T-helper 9 cell (primary cell): Measurements from ENCODE around the gene TRNP1.
"Not testable (repeated sequence)": the region's sequence is repeated elsewhere in the genome, so short reads cannot be mapped to it uniquely, and the experiment has no call there.

ENCODE experiments used
- DNase-seq: peaks from one replicate; pipeline ENCODE4 v3.0.0-alpha.2; 2020
- total RNA-seq, 2 donors: gene quantifications; one replicate each; lab custom pipeline; 2026; lab: John Stamatoyannopoulos, UW

TRNP1 gene, protein sequence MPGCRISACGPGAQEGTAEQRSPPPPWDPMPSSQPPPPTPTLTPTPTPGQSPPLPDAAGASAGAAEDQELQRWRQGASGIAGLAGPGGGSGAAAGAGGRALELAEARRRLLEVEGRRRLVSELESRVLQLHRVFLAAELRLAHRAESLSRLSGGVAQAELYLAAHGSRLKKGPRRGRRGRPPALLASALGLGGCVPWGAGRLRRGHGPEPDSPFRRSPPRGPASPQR
- 0.21 to 0.72 reads per million in 2 donors for total RNA-seq

DNA sequence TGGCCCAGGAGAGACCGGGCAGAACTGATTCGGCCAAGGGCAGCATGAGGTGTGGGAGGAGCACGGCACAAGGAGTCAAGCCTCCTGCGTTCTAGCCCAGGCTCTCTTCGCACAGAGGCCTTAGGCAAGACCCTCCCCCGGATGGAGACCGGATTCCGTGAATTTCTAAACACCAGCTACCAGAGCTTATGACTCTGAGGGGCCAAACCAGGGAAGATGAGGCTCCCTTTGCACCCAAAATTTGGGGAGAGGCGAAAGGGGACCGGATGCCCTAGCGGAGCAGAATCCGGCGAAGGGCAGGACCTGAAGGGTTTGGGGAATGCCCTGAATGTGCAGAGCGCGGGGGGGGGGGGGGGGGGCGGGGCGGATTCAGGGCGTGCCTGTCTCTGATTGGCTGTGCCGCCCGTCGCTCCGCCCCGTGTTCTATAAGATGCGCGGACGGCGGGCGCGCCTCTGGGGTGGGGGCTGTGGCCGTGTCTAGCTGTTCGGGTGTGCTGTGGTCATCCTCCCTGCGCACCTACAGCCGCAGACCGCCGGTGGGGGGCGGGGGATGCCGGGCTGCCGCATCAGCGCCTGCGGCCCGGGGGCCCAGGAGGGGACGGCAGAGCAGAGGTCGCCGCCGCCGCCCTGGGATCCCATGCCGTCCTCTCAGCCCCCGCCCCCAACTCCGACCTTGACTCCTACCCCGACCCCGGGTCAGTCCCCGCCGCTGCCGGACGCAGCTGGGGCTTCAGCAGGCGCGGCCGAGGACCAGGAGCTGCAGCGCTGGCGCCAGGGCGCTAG is at the start of gene TRNP1:
TSS of gene TRNP1 (plus strand) at position 456 of the 783 bp plus-strand sequence. CDS start at position 551, 95 bp downstream.
- DNase-seq: peak; percentile 64

DNA sequence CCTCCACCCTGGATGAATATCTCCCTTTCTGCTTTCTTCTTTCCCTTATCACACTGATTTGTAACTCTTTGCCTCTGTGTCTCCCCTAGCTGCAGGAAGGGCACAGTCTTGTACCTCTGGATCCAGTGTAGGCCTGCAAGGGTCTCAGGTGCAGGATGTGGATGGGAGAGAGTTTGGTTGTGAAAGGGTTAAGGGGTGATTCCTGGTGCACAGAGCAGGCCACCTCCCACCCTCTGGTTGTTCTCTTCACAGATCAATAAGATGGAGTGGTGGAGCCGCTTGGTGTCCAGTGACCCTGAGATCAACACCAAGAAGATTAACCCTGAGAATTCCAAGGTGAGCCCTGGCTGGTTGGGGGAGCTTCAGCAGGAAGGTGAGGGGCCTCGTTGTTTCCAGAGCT is 48.4 kb upstream of the TRNP1 start:
- no peak for DNase-seq

DNA sequence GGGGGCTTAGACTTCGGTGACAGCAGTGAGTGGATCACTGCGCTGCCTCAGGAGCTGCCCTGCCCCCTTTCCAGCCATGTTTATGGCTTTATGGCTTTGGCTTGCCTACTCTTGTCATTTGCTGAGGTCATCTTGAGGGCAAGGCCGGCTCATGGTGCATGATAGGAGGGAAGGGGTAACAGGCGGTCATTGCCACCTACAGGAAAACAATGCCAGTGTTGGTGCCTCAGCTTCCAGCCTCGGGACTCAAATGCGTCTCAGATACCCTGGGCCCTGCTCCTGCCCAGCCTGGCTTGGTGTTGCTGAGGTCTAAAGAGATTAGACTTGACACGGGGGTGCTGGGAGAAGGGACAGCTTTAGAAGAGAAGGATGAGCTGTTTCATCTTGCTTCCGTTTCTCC is 47.8 kb upstream of the TRNP1 start:
- DNase-seq: no peak

DNA sequence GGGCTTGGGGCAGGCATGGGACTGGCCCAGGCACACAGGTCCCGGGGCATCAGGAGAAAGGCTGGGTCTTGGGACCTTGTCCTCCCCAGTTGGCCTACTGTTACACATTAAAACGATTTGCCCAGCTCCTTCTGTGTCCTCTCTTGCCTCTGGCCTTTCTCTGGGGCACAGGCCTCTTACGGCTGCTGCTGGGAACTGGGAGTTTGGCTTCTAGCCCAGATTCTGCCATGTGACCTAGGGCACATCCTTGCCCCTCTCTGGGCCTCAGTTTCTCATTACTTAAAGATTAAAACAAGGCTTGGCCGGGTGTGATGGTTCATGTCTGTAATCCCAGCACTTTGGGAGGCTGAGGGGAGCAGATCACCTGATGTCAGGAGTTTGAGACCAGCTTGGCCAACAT is 47.2 kb upstream of the TRNP1 start:
- no peak for DNase-seq

DNA sequence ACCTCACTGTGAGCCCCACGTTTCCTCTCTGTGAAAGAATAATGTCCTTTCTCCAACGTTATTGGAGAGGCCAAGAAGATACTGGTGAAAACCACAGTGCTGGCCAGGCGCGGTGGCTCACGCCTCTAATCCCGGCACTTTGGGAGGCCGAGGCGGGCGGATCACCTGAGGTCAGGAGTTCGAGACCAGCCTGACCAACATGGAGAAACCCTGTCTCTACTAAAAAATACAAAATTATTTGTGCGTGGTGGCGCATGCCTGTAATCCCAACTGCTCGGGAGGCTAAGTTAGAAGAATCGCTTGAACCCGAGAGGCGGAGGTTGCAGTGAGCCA is 44.8 kb upstream of the TRNP1 start:
- DNase-seq: not testable (repeated sequence)

DNA sequence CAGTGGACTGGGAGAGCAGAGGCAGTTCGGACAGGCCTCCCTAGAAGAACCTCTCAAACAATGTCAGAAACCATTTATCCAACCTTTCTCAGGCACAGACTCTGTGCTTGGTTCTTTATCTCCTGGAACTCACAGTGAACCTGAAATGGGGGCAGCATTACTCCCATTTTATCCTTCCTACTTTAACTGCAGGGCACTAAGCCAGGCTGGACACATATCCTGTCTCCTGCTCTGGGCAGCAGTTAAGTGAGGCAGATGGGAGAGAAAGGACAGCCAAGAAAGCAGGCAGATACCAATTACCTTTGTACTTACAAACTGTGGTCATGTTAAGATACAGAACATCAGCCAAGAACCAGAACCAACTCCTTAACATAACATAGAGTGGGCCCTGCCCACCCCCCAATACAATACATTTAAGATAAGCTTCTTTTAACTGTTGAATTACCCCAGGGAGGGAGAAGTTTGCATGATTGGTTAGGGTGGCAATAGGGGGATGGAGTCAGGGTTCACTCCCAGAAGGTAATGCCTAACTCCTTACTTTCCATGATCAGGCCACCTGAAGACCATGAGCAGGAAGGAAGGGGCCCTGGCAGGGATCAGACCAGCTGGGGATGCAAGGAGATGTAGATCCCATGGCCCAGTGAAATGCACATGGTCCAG is 44.1 kb upstream of the TRNP1 start:
- no peak for DNase-seq

DNA sequence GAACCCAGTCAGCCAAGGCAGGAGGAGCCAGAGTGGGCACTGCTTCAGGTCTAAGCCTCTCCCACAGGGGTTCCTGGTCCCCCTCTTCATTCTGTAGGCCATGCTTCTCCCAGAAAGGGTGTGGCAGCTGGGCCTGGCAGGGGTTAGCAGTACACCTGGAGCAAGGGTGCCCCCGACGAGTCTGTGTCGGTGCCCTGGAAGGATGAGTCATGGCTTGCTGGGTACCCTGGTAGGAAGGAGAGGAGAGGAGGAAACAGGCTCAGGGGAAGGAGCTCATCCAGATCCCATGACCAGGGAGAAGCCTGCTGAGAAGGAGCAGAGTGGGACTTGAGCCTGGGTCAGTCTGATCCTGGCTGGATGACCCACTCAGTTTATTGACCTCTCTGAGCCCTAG is 43.6 kb upstream of the TRNP1 start:
- DNase-seq: no peak

DNA sequence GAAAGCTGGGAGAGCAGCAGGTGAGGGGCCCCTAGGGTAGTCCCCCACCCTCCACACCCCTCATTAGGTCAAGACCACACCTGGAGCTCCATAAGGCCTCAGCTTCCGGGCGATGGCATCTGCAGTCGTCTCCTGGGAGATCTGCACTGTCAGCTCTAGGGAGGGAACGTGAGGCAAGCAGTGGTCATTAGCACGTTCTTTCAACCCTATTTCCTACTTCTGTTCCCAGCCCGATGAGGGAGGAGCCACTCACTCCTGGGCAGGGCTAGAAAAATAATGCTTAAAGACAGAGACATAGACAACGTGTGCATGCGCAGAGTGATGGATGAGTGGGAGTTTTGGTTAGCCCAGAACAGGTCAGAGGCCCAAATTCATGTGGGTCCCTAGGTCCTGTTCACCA is 42.9 kb upstream of the TRNP1 start:
- no peak for DNase-seq

DNA sequence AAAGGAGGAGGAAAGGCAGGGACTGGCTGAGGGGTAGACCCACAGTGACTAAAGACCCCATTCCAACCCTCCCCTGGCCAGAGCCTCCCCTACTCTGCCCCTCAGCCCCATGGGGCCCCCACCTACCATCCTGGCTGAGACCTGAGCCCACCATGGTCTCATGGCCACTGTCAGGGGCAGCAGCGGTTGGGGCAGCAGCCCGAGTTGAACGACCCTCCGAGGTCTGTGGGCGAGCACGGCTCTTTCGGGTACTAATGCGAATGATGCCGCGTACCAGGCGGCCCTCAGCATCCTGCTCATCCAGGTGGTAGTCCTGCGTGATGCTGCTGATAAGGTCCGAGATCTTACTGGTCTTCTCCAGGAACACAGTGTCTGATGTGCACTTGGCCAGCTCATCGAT is 42.3 kb upstream of the TRNP1 start:
- DNase-seq: no peak

DNA sequence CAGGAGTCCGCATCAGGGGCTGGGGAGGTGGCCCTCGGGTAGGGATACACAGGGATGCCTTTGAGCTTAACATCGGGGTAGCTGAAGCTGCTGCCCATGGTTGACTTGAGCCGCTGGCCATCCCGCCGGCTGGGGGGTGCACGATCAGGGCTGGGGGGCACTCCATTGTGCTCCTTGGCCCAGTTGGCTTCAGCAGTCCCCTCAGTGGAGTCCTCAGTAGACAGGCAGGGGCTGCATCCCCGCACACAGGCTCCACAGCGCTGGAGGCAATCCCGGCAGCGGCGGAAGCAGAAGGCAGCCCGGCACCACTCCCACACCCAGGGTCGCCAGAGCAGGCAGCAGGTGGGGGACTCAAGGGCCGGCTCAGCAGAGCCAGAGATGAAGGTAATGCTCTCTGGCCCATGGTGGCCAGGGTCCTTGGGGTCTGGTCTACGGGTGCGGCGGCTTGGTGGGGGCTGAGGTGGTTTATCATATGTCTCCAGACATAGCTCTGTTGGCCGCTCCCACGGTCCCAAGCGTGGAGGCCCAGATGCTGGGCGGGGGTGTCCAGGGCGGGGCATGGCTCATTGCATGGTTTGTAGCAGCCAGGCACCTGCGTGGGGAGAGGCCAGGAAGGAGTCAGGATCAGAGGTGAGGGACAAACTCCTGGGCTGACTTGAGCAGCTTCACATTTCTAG is 41.5 kb upstream of the TRNP1 start:
- DNase-seq: no peak

DNA sequence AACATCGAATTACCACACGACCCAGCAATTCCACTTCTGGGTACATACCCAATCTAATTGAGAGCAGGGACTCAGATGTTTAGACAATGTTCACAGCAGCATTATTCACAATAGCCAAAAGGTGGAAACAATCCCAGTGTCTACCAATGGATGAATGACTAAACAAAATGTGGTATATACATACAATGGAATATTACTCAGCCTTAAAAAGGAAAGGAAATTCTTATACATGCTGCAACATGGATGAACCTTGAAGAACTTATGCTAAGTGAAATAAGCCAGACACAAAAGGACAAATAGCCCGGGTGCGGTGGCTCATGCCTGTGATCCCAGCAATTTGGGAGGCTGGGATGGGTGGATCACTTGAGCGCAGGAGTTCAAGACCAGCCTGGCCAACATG is 40.1 kb upstream of the TRNP1 start:
- no peak for DNase-seq

DNA sequence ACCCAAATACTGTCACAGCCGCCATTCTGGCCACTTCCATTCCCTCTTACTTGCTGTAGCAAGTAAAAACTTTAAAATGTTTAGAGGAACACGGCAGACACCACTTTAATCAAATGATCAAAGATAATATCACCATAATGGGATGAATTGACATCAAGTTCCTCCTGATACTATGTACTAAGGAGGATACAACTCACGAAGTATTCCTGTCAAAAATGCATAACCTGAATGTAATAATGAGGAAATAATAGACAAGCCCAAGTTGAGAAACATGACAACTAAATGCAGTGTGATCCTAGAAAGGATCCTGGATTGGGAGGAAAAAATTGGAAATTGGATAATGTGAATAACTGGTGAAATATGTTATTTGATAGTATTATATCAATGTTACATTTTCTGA is 37.2 kb upstream of the TRNP1 start:
- no peak for DNase-seq

DNA sequence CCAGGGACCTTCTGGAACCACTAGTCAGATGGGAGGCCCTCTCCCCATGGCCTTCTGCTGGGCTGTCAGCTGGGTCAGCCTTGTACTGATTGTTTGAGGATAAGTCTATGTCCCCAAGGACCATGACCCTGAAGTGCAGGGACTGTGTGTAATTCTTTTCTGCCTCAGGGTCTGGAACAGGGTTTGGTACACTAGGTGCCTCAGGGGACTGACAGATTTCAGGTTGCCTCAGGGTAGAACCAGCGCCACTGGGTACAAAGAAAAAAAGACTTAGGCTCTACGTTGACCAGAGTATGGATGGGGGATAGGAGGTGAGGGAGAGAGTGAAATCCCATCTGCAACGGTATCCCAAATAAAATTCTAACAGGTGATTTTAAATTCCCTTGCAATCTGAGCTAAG is 36.2 kb upstream of the TRNP1 start:
- DNase-seq: no peak

DNA sequence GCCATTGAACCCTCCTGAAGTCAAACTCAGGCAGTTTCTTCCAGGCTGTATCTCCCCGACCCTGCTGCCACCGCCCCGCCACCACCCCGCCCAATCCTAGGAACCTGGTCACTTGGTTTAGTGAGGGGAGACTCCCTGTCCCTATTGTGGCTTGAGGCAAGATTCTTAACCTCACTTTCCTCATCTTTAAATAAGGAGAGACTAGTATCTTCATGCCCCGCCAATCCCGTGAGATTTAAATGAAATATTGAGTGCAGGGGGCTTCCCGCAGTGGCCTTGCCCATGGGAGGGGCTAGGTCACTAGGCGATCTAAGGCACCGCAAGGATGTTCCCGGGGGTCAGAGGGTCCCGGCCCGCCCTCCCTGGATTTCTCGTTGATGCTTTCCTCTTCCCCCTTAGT is 34.2 kb upstream of the TRNP1 start:
- no peak for DNase-seq

DNA sequence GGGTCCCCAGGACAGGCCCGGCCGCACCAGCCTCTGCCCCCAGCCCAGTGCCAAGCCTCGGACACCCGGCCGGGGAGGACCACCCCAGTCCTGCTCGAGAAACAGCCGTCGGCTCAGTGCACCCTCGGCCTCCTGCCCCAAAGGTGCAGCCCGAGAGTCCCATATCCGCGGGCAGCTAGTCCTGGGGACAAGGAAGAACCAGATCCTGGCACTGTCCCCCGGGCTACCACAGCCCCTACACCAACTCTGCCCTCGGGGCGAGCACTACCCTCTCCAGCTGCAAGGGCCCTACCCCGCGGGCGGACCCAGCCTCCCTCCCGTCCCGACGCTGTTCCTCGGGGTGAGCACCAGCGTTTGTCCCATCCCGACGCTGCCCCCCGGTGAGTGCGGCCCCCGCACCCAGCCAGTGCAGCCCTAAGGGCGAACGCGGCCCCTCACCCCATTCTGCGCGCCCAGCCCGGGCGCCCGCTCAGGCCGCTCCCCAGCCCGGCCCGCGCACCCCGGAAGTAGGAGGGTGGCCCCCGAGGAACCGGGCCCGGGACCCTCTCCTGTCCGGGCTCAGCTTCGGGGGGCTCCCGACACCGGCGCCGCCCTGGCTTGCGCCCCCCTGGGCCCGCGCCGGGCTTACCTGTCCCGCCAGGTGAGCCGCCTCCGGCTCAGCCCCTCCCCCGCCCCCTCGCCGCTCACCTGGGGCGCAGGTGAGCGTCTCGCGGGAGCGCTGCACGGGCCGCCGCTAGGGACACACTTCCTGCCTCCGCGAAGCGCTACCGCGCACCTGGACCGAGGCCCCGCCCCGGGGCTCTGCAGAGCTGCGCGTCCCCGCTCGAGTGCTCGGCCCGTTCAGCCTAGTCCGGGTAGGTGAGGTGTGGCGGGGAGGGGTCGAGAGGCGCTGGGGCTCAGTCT is 33.5 kb upstream of the TRNP1 start, which contains the start of gene KDF1:
TSS of gene KDF1 (minus strand) at position 747 of the 903 bp plus-strand sequence. CDS start 8,088 bp downstream, outside the sequence.
- peak; percentile 55 for DNase-seq

DNA sequence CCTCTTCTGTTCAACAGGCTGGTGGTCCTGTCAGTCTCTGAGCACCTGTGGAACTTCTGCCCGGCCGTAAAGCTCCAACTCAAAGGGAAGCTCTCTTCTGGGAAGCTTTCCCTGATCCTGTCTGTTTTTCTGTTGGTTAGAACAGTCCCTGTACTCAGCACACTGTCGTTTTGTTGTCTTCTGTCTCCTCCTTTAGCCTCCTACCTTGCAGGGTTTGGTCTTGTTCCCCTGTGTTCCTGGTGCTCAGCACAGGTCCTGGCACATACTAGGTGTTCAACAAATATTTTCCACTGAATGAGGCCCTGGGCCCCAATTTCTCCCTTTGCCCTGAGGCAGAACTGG is 32.9 kb upstream of the TRNP1 start:
- no peak for DNase-seq

DNA sequence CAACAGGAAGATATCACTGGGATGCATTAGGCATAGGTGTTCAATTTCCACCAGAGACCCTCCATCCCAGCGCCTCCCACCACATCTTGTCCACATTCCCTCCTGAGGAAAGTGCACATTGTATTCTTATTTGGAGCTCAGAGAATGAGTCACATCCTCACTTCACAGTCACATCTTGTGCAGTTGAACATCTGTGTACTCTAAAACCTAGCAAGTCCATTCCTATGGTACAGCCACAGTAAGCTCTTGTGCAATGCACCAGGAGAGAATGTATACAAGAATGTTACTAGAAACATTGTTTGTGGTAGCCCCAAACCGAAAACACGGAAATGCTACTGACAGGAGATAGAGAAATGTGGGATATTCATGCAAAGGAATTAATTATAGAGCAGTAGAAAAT is 31.7 kb upstream of the TRNP1 start:
- DNase-seq: no peak

DNA sequence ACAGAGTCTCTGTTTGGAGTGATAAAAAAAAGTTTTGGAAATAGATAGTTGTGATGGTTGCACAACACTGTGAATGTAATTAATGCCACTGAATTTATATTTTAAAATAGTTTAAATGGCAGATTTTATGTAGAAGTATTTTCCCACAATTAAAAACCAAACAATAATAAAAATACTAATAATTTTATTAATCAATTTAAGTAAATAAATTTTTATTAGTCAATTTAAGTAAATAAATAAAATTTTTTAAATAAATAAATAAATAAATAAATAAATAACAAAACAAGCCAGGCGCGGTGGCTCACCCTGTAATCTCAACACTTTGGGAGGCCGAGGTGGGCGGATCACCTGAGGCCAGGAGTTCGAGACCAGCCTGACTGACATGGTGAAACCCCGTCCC is 28.3 kb upstream of the TRNP1 start:
- DNase-seq: no peak

DNA sequence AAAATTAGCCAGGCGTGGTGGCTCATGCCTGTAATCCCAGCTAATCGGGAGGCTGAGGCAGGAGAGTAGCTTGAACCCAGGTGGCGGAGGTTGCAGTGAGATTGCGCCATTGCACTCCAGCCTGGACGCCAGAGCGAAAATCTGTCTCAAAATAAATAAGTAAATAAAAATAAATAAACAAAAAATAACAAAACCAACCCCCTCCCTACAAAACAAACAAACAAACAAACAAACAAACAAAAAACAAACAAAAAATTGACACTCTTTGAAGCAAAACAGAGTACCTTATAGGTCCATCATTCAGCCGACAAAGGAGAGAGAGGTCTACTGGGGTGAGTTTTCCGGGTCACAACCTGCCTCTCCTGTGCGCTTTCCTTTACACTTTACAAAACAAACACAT is 27.9 kb upstream of the TRNP1 start:
- no peak for DNase-seq

DNA sequence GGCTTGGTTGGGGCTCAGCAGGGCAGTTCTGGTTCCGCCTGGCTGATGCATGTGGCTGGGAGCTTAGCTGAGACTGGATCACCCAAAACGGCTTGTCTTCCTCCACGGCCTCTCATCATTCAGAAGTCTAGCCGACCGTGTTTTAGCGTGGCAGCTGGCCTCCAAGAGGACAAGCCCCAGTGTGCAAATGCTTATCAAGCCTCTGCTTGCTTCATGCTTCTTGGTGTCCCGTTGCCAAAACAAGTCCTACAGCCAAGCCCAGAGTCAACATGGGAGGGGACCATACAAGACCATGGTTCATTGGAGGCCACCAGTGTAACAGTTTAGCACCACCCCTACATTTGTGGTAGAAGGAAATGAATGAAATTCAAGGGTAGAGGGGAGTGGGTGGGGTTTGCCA is 22.7 kb upstream of the TRNP1 start:
- DNase-seq: no peak

DNA sequence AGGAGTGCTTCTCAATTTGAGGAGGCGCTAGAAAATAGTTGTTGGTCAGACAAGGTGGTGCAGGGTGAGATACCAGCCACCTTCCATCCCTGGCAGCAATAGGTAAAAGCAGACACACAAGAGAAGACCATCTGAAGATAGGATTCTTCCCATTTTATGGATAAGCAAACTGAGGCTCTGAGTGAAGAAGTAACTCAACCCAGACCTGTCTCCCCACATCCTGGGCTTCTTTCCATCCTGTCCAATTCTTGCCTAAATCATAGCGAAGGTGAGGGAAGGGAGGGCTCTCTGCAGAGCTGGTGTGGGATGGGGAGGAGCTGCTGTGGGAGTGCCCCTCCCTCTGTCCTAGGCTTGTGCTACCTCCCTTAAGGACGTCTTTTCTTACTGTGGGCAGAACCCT is 21.9 kb upstream of the TRNP1 start:
- DNase-seq: no peak

DNA sequence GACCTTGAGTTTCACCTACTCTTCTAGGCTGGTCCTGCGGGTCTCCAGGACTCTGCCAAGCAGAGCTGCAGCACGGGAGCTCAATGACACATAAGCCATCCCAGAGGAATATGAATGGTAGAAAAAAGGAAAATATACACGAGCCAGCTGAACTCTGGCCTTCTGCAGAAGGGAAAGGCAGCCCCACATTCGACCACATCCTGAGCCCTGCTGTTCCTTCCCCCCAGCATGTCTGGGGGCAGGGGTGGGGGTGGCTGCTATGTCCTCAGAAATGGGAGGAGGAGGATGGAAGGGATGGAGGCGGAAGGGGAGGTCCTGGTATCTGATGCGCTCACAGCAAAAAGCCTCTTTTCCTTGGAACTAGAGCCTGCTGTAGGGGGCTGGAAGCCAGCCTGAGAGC is 21.1 kb upstream of the TRNP1 start:
- DNase-seq: no peak

DNA sequence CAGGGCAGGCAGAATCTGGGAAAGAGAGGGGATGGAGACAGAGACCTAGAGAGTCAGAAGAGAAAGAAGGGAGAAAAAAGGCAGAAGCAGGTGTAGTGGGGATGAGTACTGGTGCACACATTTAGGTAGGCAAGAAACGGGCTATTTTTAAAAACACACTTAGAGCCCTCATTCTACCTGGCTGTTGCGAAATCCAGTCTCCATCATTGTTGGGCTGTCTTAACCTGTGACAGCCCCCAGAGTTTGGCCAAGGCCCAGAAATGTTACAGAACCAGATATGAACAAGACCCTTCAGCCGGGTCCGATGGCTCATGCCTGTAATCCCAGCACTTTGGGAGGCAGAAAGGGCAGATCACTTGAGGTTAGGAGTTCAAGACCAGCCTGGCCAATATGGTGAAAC is 20.7 kb upstream of the TRNP1 start:
- no peak for DNase-seq
